GM12874 (cell line): ENCODE results near the gene LUC7L.

Source experiments
- TF ChIP-seq, protein P1 (sequence below): IDR thresholded peaks from 2 replicates; pipeline ENCODE4 v1.5.1; 2011; ENCODE audit warnings: low read depth, mild to moderate bottlenecking, control low read depth, low read length, moderate library complexity; ENCODE audit not compliant: insufficient read depth

The LUC7L gene

GRCh38 chr16:230949-231348 lies 1.7 kb upstream of the LUC7L start:
- TF ChIP-seq, protein P1, sequence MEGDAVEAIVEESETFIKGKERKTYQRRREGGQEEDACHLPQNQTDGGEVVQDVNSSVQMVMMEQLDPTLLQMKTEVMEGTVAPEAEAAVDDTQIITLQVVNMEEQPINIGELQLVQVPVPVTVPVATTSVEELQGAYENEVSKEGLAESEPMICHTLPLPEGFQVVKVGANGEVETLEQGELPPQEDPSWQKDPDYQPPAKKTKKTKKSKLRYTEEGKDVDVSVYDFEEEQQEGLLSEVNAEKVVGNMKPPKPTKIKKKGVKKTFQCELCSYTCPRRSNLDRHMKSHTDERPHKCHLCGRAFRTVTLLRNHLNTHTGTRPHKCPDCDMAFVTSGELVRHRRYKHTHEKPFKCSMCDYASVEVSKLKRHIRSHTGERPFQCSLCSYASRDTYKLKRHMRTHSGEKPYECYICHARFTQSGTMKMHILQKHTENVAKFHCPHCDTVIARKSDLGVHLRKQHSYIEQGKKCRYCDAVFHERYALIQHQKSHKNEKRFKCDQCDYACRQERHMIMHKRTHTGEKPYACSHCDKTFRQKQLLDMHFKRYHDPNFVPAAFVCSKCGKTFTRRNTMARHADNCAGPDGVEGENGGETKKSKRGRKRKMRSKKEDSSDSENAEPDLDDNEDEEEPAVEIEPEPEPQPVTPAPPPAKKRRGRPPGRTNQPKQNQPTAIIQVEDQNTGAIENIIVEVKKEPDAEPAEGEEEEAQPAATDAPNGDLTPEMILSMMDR, result no peak

DNA sequence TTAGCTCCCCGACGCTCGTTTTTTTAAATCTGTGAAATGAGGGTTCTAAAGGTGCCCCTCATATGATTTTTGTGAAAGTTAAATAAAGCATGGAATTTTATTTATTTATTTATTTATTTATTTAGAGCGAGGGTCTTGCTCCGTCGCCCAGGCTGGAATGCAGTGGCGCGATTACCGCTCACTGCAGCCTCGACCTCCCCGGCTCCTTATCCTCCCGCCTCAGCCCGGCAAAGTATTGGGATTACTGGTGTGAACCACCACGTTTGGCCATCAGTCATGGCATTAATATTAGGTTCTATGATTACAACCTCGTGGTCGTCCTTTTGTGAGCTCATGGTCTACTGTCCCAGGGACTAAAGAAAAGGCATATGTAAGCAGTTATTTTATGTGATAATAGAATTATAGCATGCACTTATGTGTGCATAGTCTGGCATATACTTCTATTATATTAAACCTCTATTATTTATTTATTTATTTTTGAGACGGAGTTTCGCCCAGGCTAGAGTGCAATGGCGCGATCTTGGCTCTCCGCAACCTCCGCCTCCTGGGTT lies 557 bp upstream of the LUC7L start:
- TF ChIP-seq, protein P1, result no peak

DNA sequence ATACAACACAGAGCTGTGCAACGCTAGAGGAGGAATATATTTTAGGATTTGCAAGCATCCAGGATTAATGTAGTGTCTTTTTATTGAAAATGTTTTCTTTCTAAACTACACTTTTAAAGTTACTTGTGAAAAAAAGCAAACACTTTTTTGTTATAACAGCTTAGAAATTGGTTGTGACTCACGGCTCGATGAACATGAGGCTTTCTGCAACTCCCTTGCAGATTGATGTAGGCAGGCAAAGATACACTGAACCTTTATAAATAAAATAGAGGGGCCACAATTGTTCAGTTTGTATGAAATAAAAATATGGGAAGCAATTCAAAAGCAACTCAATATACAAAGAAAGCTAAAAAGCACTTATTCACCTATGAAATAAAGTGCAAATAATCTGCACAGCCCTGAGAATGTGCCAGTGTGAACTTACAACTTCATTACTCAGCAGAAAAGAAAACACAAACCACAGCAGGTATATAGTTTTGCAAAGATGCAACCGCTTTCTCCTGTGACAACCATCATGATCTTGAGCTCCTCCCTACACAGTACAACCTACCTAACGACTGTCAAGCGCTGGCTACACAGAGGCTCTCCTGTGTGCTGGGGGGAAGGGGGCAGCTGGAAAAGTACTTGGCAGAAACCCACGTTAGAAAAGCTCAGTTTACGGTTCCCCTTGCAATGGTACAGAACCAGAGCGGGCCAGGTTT lies 948 bp downstream of the LUC7L start:
- TF ChIP-seq, protein P1, result no peak

- TF ChIP-seq, protein P1, result no peak
Measured at GRCh38 chr16:220021-220420, 9.2 kb downstream of the LUC7L start.

- TF ChIP-seq, protein P1, result no peak
Measured at GRCh38 chr16:212999-213398, 16.2 kb downstream of the LUC7L start.

GRCh38 chr16:203246-203645 lies 26.0 kb downstream of the LUC7L start:
- TF ChIP-seq, protein P1, result no peak

DNA sequence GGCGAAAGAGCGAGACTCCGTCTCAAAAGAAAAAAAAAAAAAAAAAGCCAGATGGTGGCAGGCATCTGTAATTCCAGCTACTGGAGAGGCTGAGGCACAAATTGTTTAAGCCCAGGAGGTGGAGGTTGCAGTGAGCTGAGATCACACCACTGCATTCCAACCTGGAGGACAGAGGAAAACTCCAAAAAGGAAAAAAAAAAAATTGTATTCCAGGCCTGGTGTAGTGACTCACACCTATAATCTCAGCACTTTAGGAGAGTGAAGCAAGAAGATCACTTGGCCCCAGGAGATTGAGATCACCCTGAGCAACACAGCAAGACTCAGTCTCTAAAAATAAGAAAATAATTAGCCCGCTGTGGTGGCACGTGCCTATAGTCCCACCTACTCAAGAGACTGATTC lies 28.9 kb downstream of the LUC7L start:
- TF ChIP-seq, protein P1, result no peak
